Vagina (tissue), 2 donors: ENCODE measurements around the gene ARSG. TPM values are rescaled to one million over a fixed set of nuclear protein-coding genes. Genes with fewer than 3 reads are reported as not detected.
"Not testable (repeated sequence)": the region's sequence is repeated elsewhere in the genome, so short reads cannot be mapped to it uniquely, and the experiment has no call there.

Experiments
- DNase-seq, 2 donors: peaks; one replicate each; pipeline ENCODE4 v3.0.0-alpha.2; 2017; ENCODE audit errors: extremely low spot score in 2 of 2
- H3K27ac ChIP-seq: fragments of 200-600 bp; sonication (generic); one replicate; pipeline ENCODE4 v1.5.1; 2019
- H3K27me3 ChIP-seq: fragments of 200-600 bp; sonication (generic); one replicate; pipeline ENCODE4 v1.5.1; 2019
- H3K36me3 ChIP-seq, 2 donors: fragments of 200-600 bp; sonication (generic); one replicate each; pipeline ENCODE4 v1.5.1; 2017 to 2019
- H3K4me1 ChIP-seq: fragments of 200-600 bp; sonication (generic); one replicate; pipeline ENCODE4 v1.5.1; 2019
- H3K4me3 ChIP-seq, 2 donors: fragments of 200-600 bp; sonication (generic); 1 replicate in 1 of 2; 2 replicates in 1 of 2; pipeline ENCODE4 v1.5.1; 2016 to 2019
- H3K9me3 ChIP-seq: fragments of 200-600 bp; sonication (generic); one replicate; pipeline ENCODE4 v1.5.1; 2019
- POLR2A ChIP-seq, 2 donors: fragments of 450-650 bp; IDR thresholded peaks; one replicate each; pipeline ENCODE4 v1.6.1; 2017; ENCODE audit warnings: antibody characterized with exemption in 2 of 2, mild to moderate bottlenecking in 2 of 2, moderate library complexity in 2 of 2
- POLR2AphosphoS5 ChIP-seq, 2 donors: sonication (generic); formaldehyde crosslinking; IDR thresholded peaks; one replicate each; pipeline ENCODE4 v1.9.0; 2017; ENCODE audit warnings: antibody characterized with exemption in 2 of 2, mild to moderate bottlenecking in 2 of 2, low read depth in 1 of 2; ENCODE audit not compliant: insufficient read depth in 1 of 2
- intact Hi-C: fragments of 100-400 bp; cut with DNase I; formaldehyde crosslinking; loops from one replicate; pipeline ENCODE4 v1.15.1; 2023
- total RNA-seq: library from RNA; depleted of rRNA; stranded (reverse); fragments of >200 nt; gene quantifications from one replicate; pipeline ENCODE4 v1.2.3, GENCODE V29; 2016
- TF ChIP-seq, protein P1 (sequence below), 3 experiments: fragments of 450-650 bp in 2 of 3; fragments of 200-600 bp in 1 of 3; sonication (generic) in 1 of 3; IDR thresholded peaks; one replicate each; pipeline ENCODE4 v1.5.1; 2017 to 2019; ENCODE audit warnings: antibody characterized with exemption in 3 of 3, mild to moderate bottlenecking in 2 of 3, moderate library complexity in 2 of 3

Gene ARSG
- total RNA-seq, 1 donor from 2014 or later, result 8.1 TPM

DNA sequence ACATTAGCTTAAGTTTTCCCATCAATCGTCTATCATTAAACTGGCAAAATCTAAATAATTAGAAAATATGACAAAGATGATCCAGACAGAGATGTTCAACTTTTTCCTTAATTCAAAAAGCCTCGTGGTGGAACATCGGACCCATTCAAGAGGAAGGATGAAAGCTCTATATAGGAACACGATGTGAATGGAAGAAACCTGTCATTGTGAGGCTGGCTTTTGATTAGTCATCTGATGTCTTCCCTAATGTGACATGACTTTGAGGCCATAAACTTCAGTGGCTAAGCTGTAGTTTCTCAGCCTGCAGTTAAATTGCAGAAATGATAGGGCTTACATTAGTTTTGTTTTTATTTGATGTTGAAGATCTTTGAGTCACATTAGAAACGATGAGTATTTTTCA is 42.4 kb upstream of the ARSG start:
- Histone ChIP-seq H3K9me3 (no peaks in the 10 kb centered on the region), H3K4me3 (peak overlapping the region; percentile 91 to 96), H3K36me3 (peaks cover 0 to 15% of the 10 kb centered on the region in 2 donors), H3K4me1 (peaks cover 23% of the 10 kb centered on the region), H3K27me3 (no peaks in the 10 kb centered on the region), H3K27ac (peak overlapping the region; percentile 99)
- intact Hi-C loops, result loop anchor here (5.0 kb wide), 1 partner anchor 208 kb away; the partner anchor contains the start of gene WIPI1
- no peak for TF ChIP-seq POLR2A (IDR thresholded peaks at IDR 0.05)
- DNase-seq, result no peak

DNA sequence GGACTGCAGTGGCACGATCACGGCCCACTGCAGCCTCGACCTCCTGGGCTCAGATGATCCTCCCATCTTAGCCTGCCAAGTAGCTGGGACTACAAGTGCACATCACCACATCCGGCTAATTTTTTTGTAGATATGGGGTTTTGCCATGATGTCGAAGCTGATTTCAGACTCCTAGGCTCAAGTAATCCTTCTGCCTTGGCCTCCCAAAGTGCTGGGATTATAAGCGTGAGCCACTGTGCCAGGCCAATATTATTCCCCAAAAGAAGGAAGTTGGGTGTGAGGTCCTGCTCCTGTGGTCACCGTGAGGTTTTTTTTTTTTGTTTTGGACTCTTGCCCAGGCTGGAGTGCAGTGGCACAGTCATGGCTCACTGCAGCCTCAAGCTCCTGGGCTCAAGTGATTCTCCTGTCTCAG is 41.9 kb upstream of the ARSG start:
- Histone ChIP-seq H3K4me3 (no peak overlapping the region), H3K27ac (peak overlapping the region; percentile 99), H3K9me3 (no peaks in the 10 kb centered on the region), H3K4me1 (peaks cover 23% of the 10 kb centered on the region), H3K27me3 (no peaks in the 10 kb centered on the region), H3K36me3 (peaks cover 0 to 15% of the 10 kb centered on the region in 2 donors)
- TF ChIP-seq, protein P1, sequence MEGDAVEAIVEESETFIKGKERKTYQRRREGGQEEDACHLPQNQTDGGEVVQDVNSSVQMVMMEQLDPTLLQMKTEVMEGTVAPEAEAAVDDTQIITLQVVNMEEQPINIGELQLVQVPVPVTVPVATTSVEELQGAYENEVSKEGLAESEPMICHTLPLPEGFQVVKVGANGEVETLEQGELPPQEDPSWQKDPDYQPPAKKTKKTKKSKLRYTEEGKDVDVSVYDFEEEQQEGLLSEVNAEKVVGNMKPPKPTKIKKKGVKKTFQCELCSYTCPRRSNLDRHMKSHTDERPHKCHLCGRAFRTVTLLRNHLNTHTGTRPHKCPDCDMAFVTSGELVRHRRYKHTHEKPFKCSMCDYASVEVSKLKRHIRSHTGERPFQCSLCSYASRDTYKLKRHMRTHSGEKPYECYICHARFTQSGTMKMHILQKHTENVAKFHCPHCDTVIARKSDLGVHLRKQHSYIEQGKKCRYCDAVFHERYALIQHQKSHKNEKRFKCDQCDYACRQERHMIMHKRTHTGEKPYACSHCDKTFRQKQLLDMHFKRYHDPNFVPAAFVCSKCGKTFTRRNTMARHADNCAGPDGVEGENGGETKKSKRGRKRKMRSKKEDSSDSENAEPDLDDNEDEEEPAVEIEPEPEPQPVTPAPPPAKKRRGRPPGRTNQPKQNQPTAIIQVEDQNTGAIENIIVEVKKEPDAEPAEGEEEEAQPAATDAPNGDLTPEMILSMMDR (IDR thresholded peaks at IDR 0.05), result no peak
- TF ChIP-seq POLR2A (IDR thresholded peaks at IDR 0.05), result no peak
- no peak for TF ChIP-seq POLR2AphosphoS5 (IDR thresholded peaks at IDR 0.05; ENCODE audit: insufficient read depth in 1 of 2, low read depth in 1 of 2)
- intact Hi-C loops, result loop anchor here (5.0 kb wide), 1 partner anchor 208 kb away; the partner anchor contains the start of gene WIPI1
- DNase-seq, result no peak

DNA sequence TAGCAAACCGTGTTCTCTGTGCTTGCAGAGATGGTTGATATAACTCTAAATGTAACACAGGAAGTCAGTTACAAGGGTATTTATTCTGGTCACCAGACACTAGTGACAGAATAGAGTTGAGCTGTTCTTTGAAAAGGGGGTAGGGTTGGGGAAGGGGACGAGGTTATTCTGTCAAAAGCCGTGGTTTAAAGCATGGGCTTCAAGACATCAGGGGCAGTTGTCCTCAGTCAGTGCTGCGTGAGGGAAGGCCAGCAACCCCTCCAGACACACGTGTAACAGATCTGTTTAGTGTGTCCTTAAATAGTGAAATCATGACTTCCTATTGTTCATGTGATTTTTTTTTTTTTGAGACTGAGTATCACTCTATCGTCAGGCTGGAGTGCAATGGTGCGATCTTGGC is 37.9 kb upstream of the ARSG start:
- H3K4me3 ChIP-seq, DNase-seq, H3K27ac ChIP-seq, intact Hi-C loops, H3K27me3 ChIP-seq, H3K9me3 ChIP-seq: not testable (repeated sequence)
- Histone ChIP-seq H3K4me1 (peaks cover 15% of the 10 kb centered on the region), H3K36me3 (peaks cover 0 to 30% of the 10 kb centered on the region in 2 donors)

DNA sequence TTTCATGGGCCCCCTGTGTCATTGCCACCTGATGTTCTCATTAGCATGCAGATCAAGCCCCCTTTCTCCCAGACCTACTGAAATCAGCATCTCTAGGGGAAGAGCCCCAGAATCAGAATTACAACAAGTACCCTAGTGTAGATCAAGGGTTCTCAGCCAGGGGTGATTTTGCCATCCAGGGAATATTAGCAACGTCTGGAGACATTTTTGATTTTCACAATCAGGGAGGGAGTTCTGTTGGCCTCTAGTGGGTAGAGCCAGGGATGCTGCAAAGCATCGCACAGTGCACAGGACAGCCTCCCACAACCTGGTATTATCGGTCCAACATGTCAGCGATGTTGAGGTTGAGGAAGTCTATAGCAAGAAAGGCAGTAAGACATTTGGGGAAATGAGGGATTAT is 36.1 kb upstream of the ARSG start:
- Histone ChIP-seq H3K4me3 (no peak overlapping the region), H3K9me3 (no peaks in the 10 kb centered on the region), H3K36me3 (peaks cover 0 to 30% of the 10 kb centered on the region in 2 donors), H3K27ac (no peak overlapping the region), H3K27me3 (no peaks in the 10 kb centered on the region), H3K4me1 (peaks cover 6% of the 10 kb centered on the region)
- DNase-seq, result no peak
- TF ChIP-seq, protein P1 (IDR thresholded peaks at IDR 0.05), result no peak
- TF ChIP-seq POLR2A (IDR thresholded peaks at IDR 0.05), result no peak
- no peak for TF ChIP-seq POLR2AphosphoS5 (IDR thresholded peaks at IDR 0.05; ENCODE audit: insufficient read depth in 1 of 2, low read depth in 1 of 2)
- intact Hi-C loops, result no loop called here

DNA sequence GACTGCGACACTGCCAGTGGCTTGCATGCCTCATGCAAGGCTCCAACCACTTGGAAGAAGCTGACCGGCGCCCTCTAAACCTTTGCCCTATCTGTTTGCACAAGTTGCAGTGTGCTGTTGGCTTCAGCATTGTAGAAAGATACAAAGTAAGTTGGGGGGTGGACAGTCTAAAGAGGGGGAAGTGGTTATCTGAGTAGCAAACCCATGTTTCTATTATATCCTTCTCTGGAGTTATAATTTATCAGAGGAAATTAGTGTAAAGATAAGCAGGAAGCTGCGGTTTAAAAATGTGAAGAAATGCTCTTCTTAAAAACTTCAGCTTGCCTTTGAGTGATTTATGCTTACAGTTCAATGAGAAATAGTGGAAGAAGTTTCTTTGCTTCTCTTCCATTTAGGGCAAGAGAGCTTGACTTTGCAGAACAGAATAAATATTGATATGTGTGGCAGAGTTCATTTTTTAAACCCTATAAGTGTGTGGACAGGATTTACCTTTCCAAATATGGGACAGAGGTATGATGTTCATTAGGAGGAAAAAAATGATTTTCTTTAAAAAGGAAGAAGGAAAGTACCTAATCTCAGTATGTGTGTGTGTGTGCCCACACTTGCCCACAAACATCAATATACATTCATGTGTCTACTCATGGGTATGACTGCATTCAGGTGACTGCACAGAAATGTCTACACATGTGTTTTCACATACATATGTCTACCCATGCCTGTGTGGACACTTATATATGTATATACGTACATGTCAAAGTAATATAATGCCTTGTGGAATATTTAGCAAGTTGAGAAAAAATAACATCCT is 35.4 kb upstream of the ARSG start:
- no peak overlapping the region for H3K27ac ChIP-seq
- H3K27me3 ChIP-seq, result no peaks in the 10 kb centered on the region
- H3K9me3 ChIP-seq, result no peaks in the 10 kb centered on the region
- no peak for DNase-seq
- H3K4me1 ChIP-seq, result peaks cover 6% of the 10 kb centered on the region
- intact Hi-C loops, result no loop called here
- no peak overlapping the region for H3K4me3 ChIP-seq
- peaks cover 0 to 26% of the 10 kb centered on the region in 2 donors for H3K36me3 ChIP-seq
- TF ChIP-seq POLR2A (IDR thresholded peaks at IDR 0.05) (no peak), POLR2AphosphoS5 (IDR thresholded peaks at IDR 0.05; ENCODE audit: insufficient read depth in 1 of 2, low read depth in 1 of 2) (no peak)
- TF ChIP-seq, protein P1 (IDR thresholded peaks at IDR 0.05), result no peak

DNA sequence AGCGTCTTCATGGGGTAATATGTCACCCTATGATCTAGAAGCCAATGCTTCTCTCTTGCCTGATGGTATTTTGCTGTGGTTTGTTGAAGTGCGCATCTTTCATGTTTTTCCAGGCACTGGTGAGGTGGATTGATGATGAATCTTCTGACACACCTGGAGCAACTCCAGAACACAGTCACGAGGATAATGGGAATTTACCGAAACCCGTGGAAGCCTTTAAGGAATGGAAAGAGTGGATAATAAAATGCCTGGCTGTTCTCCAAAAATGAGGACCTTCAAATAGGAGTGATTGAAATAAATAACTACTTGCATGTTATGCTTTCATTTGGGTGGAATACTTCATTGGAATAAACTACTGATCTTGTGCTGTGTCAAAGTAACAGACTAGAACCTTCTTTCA is 34.6 kb upstream of the ARSG start:
- H3K27me3 ChIP-seq, H3K4me3 ChIP-seq, DNase-seq, H3K9me3 ChIP-seq, H3K4me1 ChIP-seq, H3K27ac ChIP-seq, intact Hi-C loops: not testable (repeated sequence)
- peaks cover 0 to 19% of the 10 kb centered on the region in 2 donors for H3K36me3 ChIP-seq
